ENCODE results near the gene GARIN5A.

Gene GARIN5A

GRCh38 chr19:50418176-50419021, 58.2 kb downstream of the GARIN5A start, which contains the start of gene SPIB:
TSS of gene SPIB (plus strand) at chr19:50418938. CDS start at chr19:50418963, 25 bp downstream.
- DNase-seq = peak in 1 of 56 donors; percentile 3

- no peak for DNase-seq
These were observed 59.3 kb downstream of the GARIN5A start for GRCh38 chr19:50417111-50418081.
